HG03521 (cell line): Measurements from ENCODE around the gene MMADHC.
A peak's percentile ranks its signal among the peaks of the same experiment; 100 is the strongest.

Source experiments
- ATAC-seq: cut with Tn5 transposase; IDR thresholded peaks from one replicate; pipeline ENCODE4 v1.9.1; 2021; ENCODE audit warnings: mild to moderate bottlenecking, moderate library complexity; ENCODE audit not compliant: unreplicated experiment

MMADHC gene

DNA sequence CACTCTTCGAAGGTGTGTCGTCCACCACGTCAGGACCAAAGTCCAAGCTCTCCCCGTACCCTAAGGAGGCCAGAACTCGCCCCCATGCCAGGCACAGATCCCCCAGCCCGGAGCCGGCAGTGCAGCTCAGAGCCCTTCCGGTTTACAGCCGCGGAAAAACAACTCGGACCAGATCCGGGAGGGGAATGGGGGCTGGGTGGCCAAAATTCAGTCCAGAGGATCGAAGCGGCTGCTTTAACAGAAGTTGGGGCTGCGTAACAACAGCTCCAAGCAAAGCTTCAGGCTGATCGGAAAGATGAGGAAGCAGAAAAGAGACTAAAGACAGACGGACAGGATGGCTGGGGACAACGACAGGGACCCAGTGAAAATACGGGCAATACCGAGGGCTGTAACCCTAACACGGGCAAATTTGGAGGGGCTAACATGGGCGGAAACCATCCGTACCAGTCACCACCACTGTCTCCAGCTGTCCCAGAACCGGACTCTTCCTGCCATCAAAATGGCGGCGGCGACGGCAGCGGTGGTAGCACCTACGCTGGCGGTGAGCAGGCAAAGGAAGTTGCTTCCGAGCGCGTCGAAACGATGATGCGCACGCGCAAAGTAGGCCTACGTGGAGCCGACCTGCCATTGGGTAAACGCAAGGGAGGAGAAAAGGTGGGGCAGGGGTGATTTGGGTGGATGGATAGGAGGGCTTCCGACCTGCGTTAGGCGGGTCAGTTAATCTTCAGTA, at the start of gene MMADHC:
TSS of gene MMADHC (minus strand) at position 556 of the 730 bp plus-strand sequence. CDS start 678 bp downstream, outside the sequence.
- peak; percentile 97 for ATAC-seq

DNA sequence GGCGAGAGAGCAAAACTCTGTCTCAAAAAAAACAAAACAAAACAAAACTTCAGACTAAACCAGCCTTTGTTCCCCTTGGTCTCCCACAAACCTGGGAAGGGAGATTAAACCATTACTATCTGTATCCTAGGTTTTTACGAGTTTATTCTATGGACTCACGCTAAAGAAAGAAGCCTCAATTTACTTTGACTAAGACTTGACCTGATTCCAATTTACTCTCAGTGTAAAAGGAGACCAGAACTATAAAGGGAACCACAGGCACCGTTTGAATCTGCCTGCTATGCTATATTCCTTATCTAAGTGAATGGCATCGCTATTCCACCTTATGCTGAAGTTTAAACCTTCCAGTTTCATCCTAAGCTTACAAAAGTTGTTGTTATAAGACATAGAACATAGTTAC, 46.5 kb upstream of the MMADHC start:
- ATAC-seq = no peak

- no peak for ATAC-seq
These were observed 42.9 kb upstream of the MMADHC start for GRCh38 chr2:149630445-149630844.

DNA sequence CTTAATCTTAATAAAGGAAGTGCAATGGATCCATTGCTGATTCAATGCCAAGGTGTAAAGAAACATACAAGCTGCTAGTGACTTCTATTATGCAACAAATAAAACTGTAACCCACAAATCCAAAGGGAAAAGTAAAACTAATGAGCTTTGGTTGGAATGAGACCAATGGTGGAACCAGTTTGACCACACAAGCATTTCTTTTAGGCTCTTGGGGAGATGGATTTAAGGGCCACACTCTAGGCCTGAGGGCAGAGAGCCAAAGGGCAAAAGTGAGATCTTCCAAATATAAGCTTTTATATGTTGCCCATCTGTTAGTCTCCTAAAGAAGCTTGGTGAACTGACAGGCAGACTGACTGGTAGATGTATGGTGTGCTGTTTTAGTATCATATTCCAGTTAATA, 41.5 kb upstream of the MMADHC start:
- no peak for ATAC-seq

DNA sequence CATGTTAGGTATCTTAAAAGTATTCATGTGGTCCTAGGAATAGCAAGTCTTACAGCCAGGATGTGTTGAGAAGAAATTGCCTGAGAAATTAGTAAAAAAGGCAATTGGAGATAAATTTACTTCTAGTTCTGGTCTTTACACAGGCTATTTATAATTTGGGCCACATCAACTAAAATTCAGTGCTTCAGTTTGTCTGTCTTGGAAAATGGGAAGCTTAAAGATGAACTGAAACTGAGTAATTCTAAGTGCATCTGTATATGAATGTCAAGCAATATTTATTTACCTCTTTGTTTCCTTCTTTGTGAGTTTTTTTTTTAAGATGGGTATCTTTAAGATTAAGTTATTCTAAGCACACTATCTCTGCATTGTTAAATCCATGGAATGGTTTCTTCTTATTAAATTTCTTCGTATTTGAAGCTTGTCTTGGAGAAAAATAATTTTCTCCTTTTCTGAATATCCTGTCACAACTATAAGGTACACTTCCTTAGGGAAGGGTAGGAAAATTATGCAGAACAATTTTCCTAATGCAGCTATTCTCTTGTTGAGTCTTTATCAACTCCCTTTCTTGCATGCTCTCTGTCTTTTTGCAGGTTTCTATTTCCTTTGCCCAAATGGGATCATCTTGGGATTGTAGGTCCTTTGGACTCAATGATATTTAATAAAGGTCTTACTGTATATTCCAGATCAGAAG, 39.7 kb upstream of the MMADHC start:
- no peak for ATAC-seq

DNA sequence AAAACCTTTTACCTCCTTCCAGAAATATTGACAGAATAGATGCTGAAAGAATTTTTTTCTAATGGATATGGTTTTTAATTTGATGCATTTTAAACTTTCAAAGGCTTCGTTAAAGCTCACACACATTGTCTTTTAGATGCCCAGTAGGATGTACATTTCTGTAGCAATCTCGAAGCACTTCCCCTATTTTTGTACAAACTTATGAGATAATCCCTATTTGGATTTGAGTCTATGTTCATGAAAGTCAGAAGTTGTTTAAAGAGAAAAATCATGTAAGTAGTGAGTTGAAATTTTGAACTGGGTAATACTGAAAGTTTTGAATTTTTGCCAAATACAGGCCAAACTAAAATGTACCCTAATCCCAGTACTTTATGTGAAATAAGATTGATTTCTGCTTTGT, 38.1 kb upstream of the MMADHC start:
- ATAC-seq = no peak

- no peak for ATAC-seq
These were observed 37.7 kb upstream of the MMADHC start for GRCh38 chr2:149625271-149625670.

DNA sequence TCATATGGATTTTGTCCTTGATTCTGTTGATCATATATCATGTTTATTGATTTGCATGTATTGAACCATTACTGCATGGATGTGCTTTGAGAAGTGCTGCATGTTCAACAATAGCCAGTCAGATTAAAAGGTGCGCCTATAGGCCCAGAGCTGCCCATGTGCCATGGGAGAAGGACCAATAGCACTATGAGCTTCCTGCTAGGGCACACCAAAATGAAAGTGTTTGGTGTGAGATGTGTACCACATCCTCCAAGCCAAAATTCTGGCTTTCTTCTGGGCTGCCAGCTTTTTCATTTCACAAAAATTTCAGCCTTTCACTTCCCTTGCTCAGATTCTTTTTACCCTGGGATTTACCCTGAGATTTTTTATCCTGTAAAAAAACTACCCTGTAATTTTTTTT, 34.8 kb upstream of the MMADHC start:
- ATAC-seq = no peak

GRCh38 chr2:149617476-149617875, 29.9 kb upstream of the MMADHC start:
- no peak for ATAC-seq

- no peak for ATAC-seq
These were observed 29.3 kb upstream of the MMADHC start for GRCh38 chr2:149616681-149617456.

DNA sequence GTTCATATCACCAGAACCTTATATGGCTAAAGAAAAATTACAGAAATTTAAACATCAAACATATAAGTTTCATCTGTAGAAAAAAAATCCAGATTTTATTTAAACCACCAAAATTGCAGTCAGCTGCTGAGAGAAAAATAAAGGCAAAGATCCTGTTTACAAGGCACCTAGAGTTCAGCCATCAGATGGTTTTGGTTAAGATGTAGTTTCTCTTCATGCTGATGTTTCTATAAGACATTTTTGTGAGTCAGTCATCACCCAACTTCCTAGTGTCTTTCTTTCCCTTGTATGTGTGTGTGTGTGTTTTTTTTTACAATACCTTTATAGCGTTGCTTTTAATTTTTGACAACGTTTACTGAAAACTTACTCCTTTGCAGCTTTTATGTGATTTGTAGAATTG, 26.1 kb upstream of the MMADHC start:
- ATAC-seq = no peak

DNA sequence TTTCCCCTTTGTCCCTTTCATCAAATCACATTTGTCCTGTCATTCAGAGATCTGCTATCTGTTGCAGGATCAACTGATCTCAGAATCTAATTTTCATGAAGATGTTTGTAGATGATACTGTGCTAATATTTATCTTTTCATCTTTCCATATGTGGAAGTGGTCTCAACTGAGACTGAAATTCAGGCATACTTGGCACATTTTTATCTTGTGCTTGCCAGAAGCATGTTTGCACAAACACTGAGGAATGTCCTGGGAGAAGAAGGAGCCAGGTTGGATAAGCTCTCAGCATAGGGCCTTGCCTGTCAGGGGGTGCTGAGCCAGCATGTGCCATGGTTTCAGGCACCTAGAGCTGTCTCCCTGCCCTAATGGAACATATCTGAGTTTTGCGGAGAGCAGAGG, 24.5 kb upstream of the MMADHC start:
- ATAC-seq = no peak

DNA sequence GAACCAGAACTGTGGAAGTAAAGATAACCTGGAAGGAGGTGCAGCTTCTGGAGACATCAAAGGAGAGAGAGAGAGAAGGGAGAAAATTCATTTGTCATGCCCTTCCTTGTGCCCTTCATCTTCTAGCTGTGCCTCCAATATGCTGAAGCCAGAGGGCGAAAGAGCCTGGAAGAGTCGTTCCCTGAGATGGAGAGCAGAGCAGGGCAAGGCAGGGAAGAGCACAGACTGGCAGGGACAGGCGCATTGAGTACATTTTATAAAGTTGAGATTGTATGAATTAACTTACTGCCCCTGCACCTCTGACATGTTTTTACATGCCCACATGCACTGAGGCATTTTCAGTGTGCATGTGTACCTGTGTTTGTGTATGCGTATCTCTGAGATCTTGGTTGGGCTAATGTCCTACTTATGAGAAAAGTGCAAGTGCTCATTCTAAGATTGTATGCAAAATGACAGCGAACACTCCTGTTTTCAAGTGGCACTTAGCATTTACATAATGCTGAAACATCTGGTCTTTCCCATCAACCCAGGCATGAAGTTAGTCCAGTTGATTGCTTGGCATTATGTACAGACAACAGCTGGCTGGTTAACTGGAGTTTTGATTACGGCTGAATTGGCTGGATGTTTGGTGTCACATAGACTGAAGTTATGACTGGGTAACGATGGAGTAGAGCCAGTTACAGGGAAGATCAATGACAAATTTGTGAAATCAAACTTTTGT, 23.7 kb upstream of the MMADHC start:
- ATAC-seq = no peak

DNA sequence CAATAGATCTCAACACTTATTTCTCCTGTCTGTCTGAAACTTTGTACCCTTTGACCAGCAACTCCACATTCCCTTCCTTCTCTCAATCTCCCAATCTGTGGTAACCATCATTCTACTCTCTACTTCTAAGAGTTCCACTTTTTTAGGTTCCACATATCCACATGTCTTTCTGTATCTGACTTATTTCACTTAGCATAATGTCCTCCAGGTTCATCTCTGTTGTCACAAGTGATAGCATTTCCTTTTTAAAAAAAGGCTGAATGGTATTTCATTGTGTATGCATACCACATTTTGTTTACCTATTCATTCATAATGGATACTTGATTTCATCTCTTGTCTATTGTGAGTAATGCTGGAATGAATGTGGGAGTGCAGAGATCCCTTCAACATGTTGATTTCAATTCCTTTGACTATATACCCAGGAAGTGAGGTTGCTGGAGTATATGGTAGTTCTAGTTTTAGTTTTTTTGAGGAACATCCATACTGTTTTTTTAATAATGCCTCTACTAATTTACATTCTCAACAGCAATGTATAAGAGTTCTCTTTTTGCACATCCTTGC, 18.8 kb upstream of the MMADHC start:
- no peak for ATAC-seq

- no peak for ATAC-seq
These were observed 15.7 kb upstream of the MMADHC start for GRCh38 chr2:149603248-149603647.

DNA sequence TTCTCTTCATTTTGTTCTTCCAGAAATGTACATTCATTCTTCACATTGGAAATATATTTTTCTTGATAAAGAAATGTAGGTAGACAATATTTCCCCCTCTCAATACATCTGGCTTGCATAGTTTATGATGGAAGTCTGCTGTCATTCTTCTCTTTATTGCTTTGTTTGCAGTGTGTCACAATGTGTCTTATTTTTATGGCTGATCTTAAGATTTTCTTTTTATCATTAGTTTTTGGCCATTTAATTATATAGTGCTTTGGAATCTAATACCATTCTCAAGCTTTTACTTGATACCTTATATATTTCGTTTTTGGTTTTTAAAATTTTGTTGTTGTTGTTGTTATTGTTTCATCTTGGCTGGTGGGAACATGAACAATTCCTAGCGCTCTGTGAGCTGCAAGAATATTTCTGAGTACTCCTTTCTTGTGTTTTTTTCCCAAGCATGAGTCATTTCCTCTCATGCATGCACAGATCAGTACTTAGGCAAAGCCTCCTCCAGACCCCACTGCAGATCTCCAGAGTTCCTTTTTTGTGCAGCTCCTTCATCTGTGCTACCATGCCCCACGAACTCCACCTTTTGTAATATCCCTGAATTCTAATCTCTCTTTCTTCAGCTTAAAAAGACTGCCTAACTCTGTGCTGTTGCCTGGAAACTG, 13.7 kb upstream of the MMADHC start:
- no peak for ATAC-seq

DNA sequence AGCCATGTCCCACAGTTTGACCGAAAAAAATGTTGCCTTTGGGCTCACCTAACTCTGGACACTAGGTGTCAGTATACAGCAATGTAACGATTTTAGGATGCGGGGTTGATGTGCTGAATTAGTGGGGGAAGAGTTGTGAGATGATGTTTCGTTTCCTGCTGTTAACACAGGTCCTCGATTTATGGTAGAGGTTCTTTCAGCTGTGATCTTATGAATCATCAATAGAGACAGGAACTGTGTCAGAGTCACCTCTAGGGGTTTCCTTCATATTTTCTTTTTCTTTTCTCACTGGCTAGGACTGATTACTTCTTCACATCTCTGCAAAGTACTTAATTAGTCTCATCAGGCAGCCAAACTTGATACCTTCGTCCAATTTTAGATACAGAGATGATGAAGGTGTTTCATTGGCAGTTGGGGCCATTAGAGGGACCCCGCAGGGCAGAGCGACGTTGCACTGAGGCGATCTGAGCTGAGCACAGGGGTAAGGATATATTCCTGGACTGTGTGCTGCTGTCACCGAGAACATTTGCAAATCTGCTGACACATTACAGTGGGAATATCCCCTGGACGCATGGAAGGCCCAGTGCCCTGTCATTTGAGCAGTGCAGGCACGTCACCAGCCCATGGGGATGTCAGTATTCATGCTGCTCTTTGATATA, 10.2 kb upstream of the MMADHC start:
- ATAC-seq = peak; percentile 94

GRCh38 chr2:149597050-149597667, 9.6 kb upstream of the MMADHC start:
- ATAC-seq = peak; percentile 9

- no peak for ATAC-seq
These were observed 8.9 kb upstream of the MMADHC start for GRCh38 chr2:149596471-149596870.
